ENCODE measurements around the gene FABP7. TPM values are rescaled to one million over a fixed set of nuclear protein-coding genes. Genes with fewer than 3 reads are reported as not detected.

FABP7 gene
- total and polyA plus RNA-seq, 2 donors (not counting 1 experiment from before 2014, with no cell fraction given): not detected

GRCh38 chr6:122736163-122736562 lies 43.4 kb upstream of the FABP7 start:
- no peak for ATAC-seq (ENCODE audit: low read depth)
- Histone ChIP-seq H3K4me3 (ENCODE audit: control extremely low read depth in 1 of 5, extremely low read depth in 1 of 5, insufficient read depth in 1 of 5, low read depth in 2 of 5, low read length in 4 of 5) (no peak overlapping the region), H3K36me3 (replicated peaks in 1 of 2; ENCODE audit: control extremely low read depth in 1 of 2, control insufficient read depth in 1 of 2, extremely low read depth in 1 of 2, insufficient read depth in 2 of 2, low read length in 1 of 2) (no peaks in the 10 kb centered on the region), H4K20me1 (ENCODE audit: control insufficient read depth, insufficient read depth, low read length, poor library complexity, severe bottlenecking) (no peaks in the 10 kb centered on the region), H2AFZ (ENCODE audit: insufficient read depth, low read depth, low read length, poor library complexity, severe bottlenecking) (no peak overlapping the region), H3K9ac (ENCODE audit: low read length) (no peak overlapping the region), H3K27ac (ENCODE audit: low read length in 2 of 2) (no peak overlapping the region), H3K9me3 (ENCODE audit: control extremely low read depth in 1 of 3, control insufficient read depth in 2 of 3, insufficient read depth in 1 of 3, low read length in 2 of 3) (no peaks in the 10 kb centered on the region), H3K79me2 (ENCODE audit: control insufficient read depth, insufficient read depth, low read length) (no peaks in the 10 kb centered on the region), H3K27me3 (replicated peaks in 1 of 4; ENCODE audit: control extremely low read depth in 1 of 4, control insufficient read depth in 3 of 4, insufficient read depth in 4 of 4, low read length in 3 of 4) (peaks cover 0 to 7% (median 0%) of the 10 kb centered on the region in 4 experiments), H3K4me1 (ENCODE audit: control insufficient read depth in 2 of 2, insufficient read depth in 2 of 2, low read length in 2 of 2) (no peaks in the 10 kb centered on the region), H3K4me2 (replicated peaks; ENCODE audit: low read depth, low read length, poor library complexity, severe bottlenecking) (no peak overlapping the region)
- Mint-ChIP-seq H3K27ac (no peak overlapping the region), H3K4me3 (no peak overlapping the region), H3K27me3 (no peaks in the 10 kb centered on the region), H3K4me1 (no peaks in the 10 kb centered on the region), H3K9me3 (ENCODE audit: insufficient read depth) (no peaks in the 10 kb centered on the region)
- ChIA-PET CTCF (no interaction called here), POLR2A (no interaction called here)
- no CpG with 5 or more reads among the region's 4 CpGs for WGBS (ENCODE audit: insufficient coverage)
- intact Hi-C loops (cut with micrococcal nuclease): no loop called here
- TF ChIP-seq EZH2 (IDR thresholded peaks at IDR 0.05; ENCODE audit: borderline replicate concordance, insufficient read depth, low read depth, low read length, poor library complexity, severe bottlenecking) (no peak), CTCF (IDR thresholded peaks at IDR 0.05) (no peak)
- no peak for DNase-seq

- H4K20me1 ChIP-seq (ENCODE audit: control insufficient read depth, insufficient read depth, low read length, poor library complexity, severe bottlenecking): no peaks in the 10 kb centered on the region
- CTCF ChIA-PET: interaction anchor here (2.8 kb wide), 1 partner anchor 102 kb away, joined by 16 read pairs; no protein-coding TSS in a partner anchor
- Mint-ChIP-seq H3K4me1 (no peaks in the 10 kb centered on the region), H3K27me3 (no peaks in the 10 kb centered on the region), H3K27ac (no peak overlapping the region), H3K9me3 (ENCODE audit: insufficient read depth) (no peaks in the 10 kb centered on the region), H3K4me3 (no peak overlapping the region)
- no peak for DNase-seq
- no peak overlapping the region for H3K4me2 ChIP-seq (replicated peaks; ENCODE audit: low read depth, low read length, poor library complexity, severe bottlenecking)
- H3K36me3 ChIP-seq (replicated peaks in 1 of 2; ENCODE audit: control extremely low read depth in 1 of 2, control insufficient read depth in 1 of 2, extremely low read depth in 1 of 2, insufficient read depth in 2 of 2, low read length in 1 of 2): no peaks in the 10 kb centered on the region
- no peaks in the 10 kb centered on the region for H3K79me2 ChIP-seq (ENCODE audit: control insufficient read depth, insufficient read depth, low read length)
- WGBS (ENCODE audit: insufficient coverage): no CpG with 5 or more reads among the region's 3 CpGs
- no peak for ATAC-seq (ENCODE audit: low read depth)
- intact Hi-C loops (cut with micrococcal nuclease): no loop called here
- H2AFZ ChIP-seq (ENCODE audit: insufficient read depth, low read depth, low read length, poor library complexity, severe bottlenecking): no peak overlapping the region
- H3K9ac ChIP-seq (ENCODE audit: low read length): no peak overlapping the region
- POLR2A ChIA-PET: no interaction called here
- no peak overlapping the region for H3K4me3 ChIP-seq (ENCODE audit: control extremely low read depth in 1 of 5, extremely low read depth in 1 of 5, insufficient read depth in 1 of 5, low read depth in 2 of 5, low read length in 4 of 5)
- H3K27me3 ChIP-seq (replicated peaks in 1 of 4; ENCODE audit: control extremely low read depth in 1 of 4, control insufficient read depth in 3 of 4, insufficient read depth in 4 of 4, low read length in 3 of 4): peaks cover 0 to 8% (median 0%) of the 10 kb centered on the region in 4 experiments
- H3K4me1 ChIP-seq (ENCODE audit: control insufficient read depth in 2 of 2, insufficient read depth in 2 of 2, low read length in 2 of 2): no peaks in the 10 kb centered on the region
- TF ChIP-seq CTCF (IDR thresholded peaks at IDR 0.05): no peak
- no peak for TF ChIP-seq EZH2 (IDR thresholded peaks at IDR 0.05; ENCODE audit: borderline replicate concordance, insufficient read depth, low read depth, low read length, poor library complexity, severe bottlenecking)
- H3K27ac ChIP-seq (ENCODE audit: low read length in 2 of 2): no peak overlapping the region
- H3K9me3 ChIP-seq (ENCODE audit: control extremely low read depth in 1 of 3, control insufficient read depth in 2 of 3, insufficient read depth in 1 of 3, low read length in 2 of 3): no peaks in the 10 kb centered on the region
Measured at GRCh38 chr6:122736616-122737015, 42.9 kb upstream of the FABP7 start.
